Memory B cell (primary cell): Measurements from ENCODE around the gene MYADM.

Experiments
- ATAC-seq: fragments of 150-1000 bp; cut with Tn5 transposase; 2 replicates; pipeline ENCODE4 v1.10.0; 2021; ENCODE audit warnings: low read depth, mild to moderate bottlenecking, moderate library complexity
- DNase-seq, 2 donors: peaks; one replicate each; pipeline ENCODE4 v3.0.0; 2022; ENCODE audit warnings: low spot score in 2 of 2
- H3K27ac Mint-ChIP-seq: one replicate; pipeline ENCODE4 v1.8.0; 2022; ENCODE audit warnings: mild to moderate bottlenecking, moderate library complexity, mixed read lengths
- H3K27me3 Mint-ChIP-seq: one replicate; pipeline ENCODE4 v1.8.0; 2022; ENCODE audit warnings: mixed read lengths
- H3K36me3 Mint-ChIP-seq: one replicate; pipeline ENCODE4 v1.8.0; 2022; ENCODE audit warnings: mild to moderate bottlenecking, mixed read lengths
- H3K4me1 Mint-ChIP-seq: one replicate; pipeline ENCODE4 v1.8.0; 2022; ENCODE audit warnings: mixed read lengths
- H3K4me3 Mint-ChIP-seq: one replicate; pipeline ENCODE4 v1.8.0; 2022; ENCODE audit warnings: mild to moderate bottlenecking, moderate library complexity, mixed read lengths
- H3K9me3 Mint-ChIP-seq: one replicate; pipeline ENCODE4 v1.8.0; 2022; ENCODE audit warnings: mixed read lengths

The MYADM gene

DNA sequence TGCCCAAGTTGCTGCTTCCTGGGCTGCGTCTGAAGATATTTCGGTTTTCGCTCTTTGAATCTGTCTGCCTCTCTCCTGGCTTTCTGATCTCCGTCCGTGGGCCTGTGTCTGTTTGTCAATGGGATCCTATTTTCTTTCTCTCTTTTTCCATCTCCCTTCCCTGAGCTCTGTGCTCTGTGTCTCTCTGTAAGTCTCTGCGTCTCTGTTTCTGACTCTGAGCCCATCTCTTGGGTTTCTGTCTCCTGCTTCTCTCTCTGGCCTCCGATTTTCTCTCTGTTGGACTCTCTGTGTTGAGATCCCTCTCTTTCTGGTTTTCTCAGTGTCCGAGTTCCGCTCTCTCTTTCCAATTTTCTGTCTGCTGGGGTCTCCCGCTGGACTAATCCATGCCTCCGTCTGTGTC is 16.1 kb downstream of the MYADM start:
- Mint-ChIP-seq H3K4me1 (peaks cover 4% of the 10 kb centered on the region), H3K4me3 (no peak overlapping the region), H3K27ac (peak overlapping the region; percentile 3), H3K27me3 (peaks cover 11% of the 10 kb centered on the region), H3K36me3 (peaks cover 3% of the 10 kb centered on the region), H3K9me3 (peaks cover 1% of the 10 kb centered on the region)
- ATAC-seq (no peak), DNase-seq (no peak)

- peaks cover 3% of the 10 kb centered on the region for H3K36me3 Mint-ChIP-seq
- peaks cover 9% of the 10 kb centered on the region for H3K27me3 Mint-ChIP-seq
- peaks cover 1% of the 10 kb centered on the region for H3K9me3 Mint-ChIP-seq
- H3K4me1 Mint-ChIP-seq, result peaks cover 4% of the 10 kb centered on the region
- DNase-seq (no peak), ATAC-seq (no peak)
- H3K27ac Mint-ChIP-seq, result no peak overlapping the region
- no peak overlapping the region for H3K4me3 Mint-ChIP-seq
These were observed 16.6 kb downstream of the MYADM start for GRCh38 chr19:53884256-53884655.

- Mint-ChIP-seq H3K36me3 (peaks cover 3% of the 10 kb centered on the region), H3K4me3 (no peak overlapping the region), H3K27ac (no peak overlapping the region), H3K9me3 (peaks cover 1% of the 10 kb centered on the region), H3K4me1 (peaks cover 4% of the 10 kb centered on the region), H3K27me3 (peaks cover 9% of the 10 kb centered on the region)
- DNase-seq (no peak), ATAC-seq (no peak)
These were observed 17.4 kb downstream of the MYADM start for GRCh38 chr19:53885036-53885435.

- H3K36me3 Mint-ChIP-seq, result peaks cover 2% of the 10 kb centered on the region
- no peak for ATAC-seq
- peaks cover 10% of the 10 kb centered on the region for H3K9me3 Mint-ChIP-seq
- H3K4me1 Mint-ChIP-seq, result no peaks in the 10 kb centered on the region
- peaks cover 17% of the 10 kb centered on the region for H3K27me3 Mint-ChIP-seq
- no peak overlapping the region for H3K4me3 Mint-ChIP-seq
- H3K27ac Mint-ChIP-seq, result no peak overlapping the region
- DNase-seq, result no peak
These were observed 24.8 kb downstream of the MYADM start for GRCh38 chr19:53892301-53892980.

GRCh38 chr19:53892981-53893325 is 25.3 kb downstream of the MYADM start:
- DNase-seq (no peak), ATAC-seq (no peak)
- Mint-ChIP-seq H3K27ac (no peak overlapping the region), H3K4me1 (no peaks in the 10 kb centered on the region), H3K9me3 (peaks cover 10% of the 10 kb centered on the region), H3K27me3 (peaks cover 18% of the 10 kb centered on the region), H3K36me3 (peaks cover 2% of the 10 kb centered on the region), H3K4me3 (no peak overlapping the region)

GRCh38 chr19:53894707-53895106 is 27.0 kb downstream of the MYADM start:
- Mint-ChIP-seq H3K27ac (no peak overlapping the region), H3K27me3 (peaks cover 24% of the 10 kb centered on the region), H3K4me1 (no peaks in the 10 kb centered on the region), H3K9me3 (peaks cover 14% of the 10 kb centered on the region), H3K36me3 (peaks cover 2% of the 10 kb centered on the region), H3K4me3 (no peak overlapping the region)
- no peak for ATAC-seq
- no peak for DNase-seq

GRCh38 chr19:53896682-53897081 is 29.0 kb downstream of the MYADM start:
- no peak for ATAC-seq
- peaks cover 2% of the 10 kb centered on the region for H3K36me3 Mint-ChIP-seq
- peaks cover 13% of the 10 kb centered on the region for H3K9me3 Mint-ChIP-seq
- no peak for DNase-seq
- no peak overlapping the region for H3K27ac Mint-ChIP-seq
- H3K27me3 Mint-ChIP-seq, result peaks cover 23% of the 10 kb centered on the region
- H3K4me1 Mint-ChIP-seq, result no peaks in the 10 kb centered on the region
- H3K4me3 Mint-ChIP-seq, result no peak overlapping the region

- H3K4me1 Mint-ChIP-seq, result no peaks in the 10 kb centered on the region
- no peak overlapping the region for H3K4me3 Mint-ChIP-seq
- ATAC-seq (no peak), DNase-seq (no peak)
- H3K36me3 Mint-ChIP-seq, result peaks cover 2% of the 10 kb centered on the region
- H3K9me3 Mint-ChIP-seq, result peaks cover 10% of the 10 kb centered on the region
- peaks cover 18% of the 10 kb centered on the region for H3K27me3 Mint-ChIP-seq
- H3K27ac Mint-ChIP-seq, result no peak overlapping the region
These were observed 29.8 kb downstream of the MYADM start for GRCh38 chr19:53897459-53897858.

DNA sequence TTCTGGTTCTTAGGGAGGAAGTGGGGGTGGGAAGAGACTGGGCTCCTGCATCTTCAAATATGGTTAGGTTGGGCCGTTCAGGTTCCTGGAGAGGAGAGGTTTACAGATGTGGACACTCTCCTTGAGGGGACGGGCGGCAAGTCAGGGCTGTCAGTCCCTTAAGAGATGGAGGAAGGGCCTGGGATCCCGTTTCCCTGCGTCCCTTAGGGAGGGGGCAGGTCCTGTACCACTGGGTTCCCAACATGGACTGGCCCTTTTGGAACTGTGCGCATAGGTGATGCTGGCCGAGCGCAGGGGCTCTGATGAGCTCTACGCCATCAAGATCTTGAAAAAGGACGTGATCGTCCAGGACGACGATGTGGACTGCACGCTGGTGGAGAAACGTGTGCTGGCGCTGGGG is 30.5 kb downstream of the MYADM start:
- peaks cover 8% of the 10 kb centered on the region for H3K9me3 Mint-ChIP-seq
- H3K4me3 Mint-ChIP-seq, result no peak overlapping the region
- no peaks in the 10 kb centered on the region for H3K36me3 Mint-ChIP-seq
- peaks cover 15% of the 10 kb centered on the region for H3K27me3 Mint-ChIP-seq
- H3K27ac Mint-ChIP-seq, result no peak overlapping the region
- no peaks in the 10 kb centered on the region for H3K4me1 Mint-ChIP-seq
- ATAC-seq (no peak), DNase-seq (no peak)

GRCh38 chr19:53898636-53899341 is 31.1 kb downstream of the MYADM start:
- H3K9me3 Mint-ChIP-seq, result peaks cover 8% of the 10 kb centered on the region
- H3K27me3 Mint-ChIP-seq, result peaks cover 12% of the 10 kb centered on the region

DNA sequence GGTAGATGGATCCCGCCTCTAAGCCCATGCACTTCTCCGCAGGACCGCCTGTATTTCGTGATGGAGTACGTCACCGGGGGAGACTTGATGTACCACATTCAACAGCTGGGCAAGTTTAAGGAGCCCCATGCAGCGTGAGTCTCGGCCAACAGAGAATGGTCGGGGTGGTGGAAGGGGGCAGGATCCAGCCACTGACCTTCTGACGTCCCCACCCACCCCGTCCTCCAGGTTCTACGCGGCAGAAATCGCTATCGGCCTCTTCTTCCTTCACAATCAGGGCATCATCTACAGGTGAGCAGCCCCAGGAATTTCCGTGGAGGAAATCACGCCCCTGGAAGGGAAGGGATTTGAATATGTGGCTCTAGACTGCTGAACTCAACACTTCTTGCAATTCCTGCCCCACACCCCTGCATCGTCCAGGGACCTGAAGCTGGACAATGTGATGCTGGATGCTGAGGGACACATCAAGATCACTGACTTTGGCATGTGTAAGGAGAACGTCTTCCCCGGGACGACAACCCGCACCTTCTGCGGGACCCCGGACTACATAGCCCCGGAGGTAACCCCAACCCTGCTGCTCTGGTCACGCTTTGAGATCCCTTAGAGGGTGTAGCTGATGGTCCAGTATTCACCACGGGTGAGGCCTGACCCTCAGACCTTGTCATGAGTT is 32.6 kb downstream of the MYADM start:
- no peak overlapping the region for H3K4me3 Mint-ChIP-seq
- no peak for ATAC-seq
- H3K27me3 Mint-ChIP-seq, result peaks cover 13% of the 10 kb centered on the region
- no peak overlapping the region for H3K27ac Mint-ChIP-seq
- H3K4me1 Mint-ChIP-seq, result peaks cover 3% of the 10 kb centered on the region
- no peak for DNase-seq
- H3K9me3 Mint-ChIP-seq, result peaks cover 8% of the 10 kb centered on the region
- H3K36me3 Mint-ChIP-seq, result no peaks in the 10 kb centered on the region

More at GRCh38 chr19:53898636-53899341, 31.1 kb downstream of the MYADM start:
- H3K4me3 Mint-ChIP-seq, result no peak overlapping the region
- H3K4me1 Mint-ChIP-seq, result no peaks in the 10 kb centered on the region
- no peaks in the 10 kb centered on the region for H3K36me3 Mint-ChIP-seq
- DNase-seq (no peak), ATAC-seq (no peak)
- no peak overlapping the region for H3K27ac Mint-ChIP-seq

- H3K4me1 Mint-ChIP-seq, result peaks cover 10% of the 10 kb centered on the region
- peaks cover 12% of the 10 kb centered on the region for H3K9me3 Mint-ChIP-seq
- peaks cover 26% of the 10 kb centered on the region for H3K27me3 Mint-ChIP-seq
- H3K36me3 Mint-ChIP-seq, result peaks cover 4% of the 10 kb centered on the region
- H3K4me3 Mint-ChIP-seq, result no peak overlapping the region
- DNase-seq, result no peak
- no peak for ATAC-seq
- H3K27ac Mint-ChIP-seq, result no peak overlapping the region
These were observed 35.5 kb downstream of the MYADM start for GRCh38 chr19:53903055-53903680.

GRCh38 chr19:53904909-53905308 is 37.2 kb downstream of the MYADM start:
- no peak for DNase-seq
- peaks cover 32% of the 10 kb centered on the region for H3K27me3 Mint-ChIP-seq
- ATAC-seq, result no peak
- H3K4me3 Mint-ChIP-seq, result no peak overlapping the region
- H3K4me1 Mint-ChIP-seq, result peaks cover 15% of the 10 kb centered on the region
- peaks cover 14% of the 10 kb centered on the region for H3K9me3 Mint-ChIP-seq
- H3K27ac Mint-ChIP-seq, result no peak overlapping the region
- peaks cover 10% of the 10 kb centered on the region for H3K36me3 Mint-ChIP-seq

GRCh38 chr19:53905787-53906186 is 38.1 kb downstream of the MYADM start:
- Mint-ChIP-seq H3K27ac (no peak overlapping the region), H3K27me3 (peaks cover 39% of the 10 kb centered on the region), H3K36me3 (peaks cover 11% of the 10 kb centered on the region), H3K4me3 (no peak overlapping the region), H3K9me3 (peaks cover 14% of the 10 kb centered on the region), H3K4me1 (peaks cover 15% of the 10 kb centered on the region)
- ATAC-seq (no peak), DNase-seq (no peak)
